Stimulated activated CD4-positive, alpha-beta T cell treated with anti-CD3 and anti-CD28 coated beads, Interleukin-4, amount 100 ng/mL, for 1 hour (primary cell): ENCODE results near the gene ALK.

Experiments
- DNase-seq: peaks from one replicate; pipeline ENCODE4 v3.0.0-alpha.2; 2020

ALK gene

DNA sequence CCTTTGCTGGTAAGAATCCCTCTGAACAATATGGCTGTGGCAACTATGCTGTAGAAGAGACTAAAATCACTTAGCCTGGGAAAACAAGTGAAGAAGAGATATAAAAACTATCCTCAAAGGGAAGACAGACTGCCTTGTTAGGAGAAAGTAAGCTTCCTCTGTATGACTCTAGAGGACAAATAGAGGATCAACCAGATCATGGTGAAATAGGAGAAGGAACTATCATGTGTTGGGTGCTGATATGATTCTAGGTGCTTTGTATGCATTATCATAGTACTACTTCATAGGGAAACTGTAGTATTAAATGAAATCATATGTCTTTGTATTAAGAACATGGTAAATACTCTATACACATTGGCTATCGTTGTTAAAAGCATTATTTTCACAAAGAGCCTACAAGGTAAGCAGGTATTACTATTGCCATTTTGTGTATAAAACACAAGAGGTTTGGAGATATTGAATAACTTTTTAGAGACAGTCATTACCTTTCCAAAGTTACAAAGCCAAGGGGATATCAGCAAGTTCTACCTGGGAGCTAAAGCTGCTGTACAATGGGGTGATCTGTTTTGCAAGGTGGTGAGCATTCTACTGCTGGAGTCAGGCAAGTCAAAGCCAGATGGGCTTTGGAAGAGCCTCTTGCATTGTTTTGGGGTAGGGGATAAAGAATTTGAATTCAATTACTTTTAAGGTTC is 402.6 kb downstream of the ALK start:
- DNase-seq: no peak

GRCh38 chr2:29518010-29518409 is 403.4 kb downstream of the ALK start:
- no peak for DNase-seq

GRCh38 chr2:29517413-29517812 is 404.0 kb downstream of the ALK start:
- no peak for DNase-seq

GRCh38 chr2:29516767-29517166 is 404.6 kb downstream of the ALK start:
- no peak for DNase-seq

- no peak for DNase-seq
Measured at GRCh38 chr2:29509878-29510277, 411.5 kb downstream of the ALK start.

- no peak for DNase-seq
Measured at GRCh38 chr2:29509397-29509796, 412.0 kb downstream of the ALK start.

DNA sequence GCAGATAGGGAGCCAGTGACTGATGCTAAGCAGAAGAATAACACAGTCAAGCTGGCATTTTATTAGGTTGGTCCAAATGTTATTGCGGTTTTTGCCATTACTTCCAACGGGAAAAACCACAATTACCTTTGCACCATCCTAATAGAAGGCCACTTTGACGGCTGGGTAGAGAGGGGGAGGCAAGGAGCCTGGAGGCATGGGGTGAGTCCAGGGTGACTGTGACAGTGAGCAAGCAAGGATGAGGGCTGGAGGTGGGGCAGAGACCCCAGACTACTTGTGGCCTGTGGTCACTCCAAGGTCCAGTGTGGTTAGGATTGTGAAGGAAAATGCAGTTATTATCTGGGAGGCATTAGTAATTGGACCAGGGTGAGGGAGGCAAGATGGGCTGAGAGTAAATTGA is 416.6 kb downstream of the ALK start:
- no peak for DNase-seq

DNA sequence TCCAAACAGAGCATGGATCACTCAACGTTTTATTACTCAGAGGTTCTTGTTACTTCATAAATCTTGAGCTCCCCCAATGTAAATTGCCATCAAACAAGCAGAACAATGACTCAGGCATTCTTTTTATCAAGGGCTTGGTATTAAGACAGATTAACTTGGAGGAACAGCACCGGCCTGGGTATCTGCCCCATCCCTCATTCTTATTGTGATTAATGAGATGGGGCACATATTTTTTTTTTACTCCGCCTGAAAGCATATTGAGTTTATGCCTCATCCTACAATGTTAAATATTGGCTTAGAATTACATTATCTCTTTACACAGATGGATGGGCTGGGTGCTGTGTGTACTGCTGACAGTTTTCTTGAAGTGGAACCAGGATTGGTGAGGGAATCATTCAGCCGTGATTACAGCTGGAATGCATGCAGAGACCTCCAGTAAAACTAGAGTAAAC is 418.9 kb downstream of the ALK start:
- DNase-seq: no peak

GRCh38 chr2:29497375-29497774 is 424.0 kb downstream of the ALK start:
- no peak for DNase-seq

DNA sequence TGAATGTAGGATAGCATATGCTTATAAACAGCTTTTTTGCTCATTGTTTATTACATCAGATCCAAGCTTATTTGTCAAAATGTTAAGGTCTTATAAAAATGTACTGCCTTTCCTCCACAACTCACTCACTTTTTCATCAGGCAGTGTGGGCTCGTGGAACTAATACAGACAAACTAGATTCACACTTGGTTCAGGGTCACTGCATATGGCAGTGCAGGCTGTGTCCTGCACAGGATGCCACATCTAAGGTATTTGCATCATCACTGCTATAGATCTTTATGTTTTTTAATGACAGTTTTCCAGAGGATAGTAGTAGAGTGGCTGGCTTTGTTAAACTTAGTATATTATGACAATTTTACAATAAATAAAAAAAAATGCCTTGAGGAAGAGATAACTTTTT is 425.2 kb downstream of the ALK start:
- DNase-seq: no peak

- DNase-seq: no peak
Measured at GRCh38 chr2:29495536-29496060, 425.8 kb downstream of the ALK start.

GRCh38 chr2:29495068-29495467 is 426.3 kb downstream of the ALK start:
- no peak for DNase-seq

- DNase-seq: no peak
Measured at GRCh38 chr2:29492701-29493100, 428.7 kb downstream of the ALK start.

DNA sequence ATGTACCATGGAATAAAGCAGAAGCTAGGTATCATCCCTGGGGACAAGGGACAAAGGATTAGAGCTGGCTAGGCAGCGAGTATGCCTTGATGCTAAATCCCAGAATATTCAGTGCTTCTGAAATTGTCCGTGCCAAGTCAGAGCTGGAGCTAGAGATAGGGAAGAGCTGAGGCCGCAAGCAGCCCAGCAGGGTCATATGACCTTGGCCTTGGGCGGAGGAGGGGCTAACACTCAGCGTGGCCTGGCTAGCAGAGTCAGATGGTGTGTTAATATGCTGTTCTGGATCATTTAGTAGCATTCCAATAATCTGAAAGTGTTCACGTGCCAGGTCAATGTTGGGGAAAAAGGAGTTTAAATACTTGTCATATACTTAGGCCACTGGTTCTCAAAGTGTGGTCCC is 431.3 kb downstream of the ALK start:
- DNase-seq: no peak

DNA sequence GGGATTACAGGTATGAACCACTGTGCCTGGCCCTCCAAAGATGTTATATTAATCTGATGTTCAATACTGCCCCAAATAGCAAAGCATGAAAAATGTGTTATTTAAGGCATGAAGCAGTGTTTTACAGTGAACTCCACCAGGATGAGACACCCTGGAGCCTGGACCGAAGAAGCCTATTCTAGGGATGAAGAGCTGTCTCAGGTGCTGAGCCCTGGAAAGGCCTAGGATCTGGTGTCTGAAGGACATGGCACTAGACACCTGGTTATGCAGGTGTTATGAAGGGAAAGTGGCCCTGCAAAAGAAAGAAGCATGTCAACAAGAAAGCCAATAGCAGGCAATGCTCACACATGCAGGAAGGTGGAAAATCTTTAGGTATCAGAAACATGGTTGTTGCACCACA is 431.8 kb downstream of the ALK start:
- no peak for DNase-seq

DNA sequence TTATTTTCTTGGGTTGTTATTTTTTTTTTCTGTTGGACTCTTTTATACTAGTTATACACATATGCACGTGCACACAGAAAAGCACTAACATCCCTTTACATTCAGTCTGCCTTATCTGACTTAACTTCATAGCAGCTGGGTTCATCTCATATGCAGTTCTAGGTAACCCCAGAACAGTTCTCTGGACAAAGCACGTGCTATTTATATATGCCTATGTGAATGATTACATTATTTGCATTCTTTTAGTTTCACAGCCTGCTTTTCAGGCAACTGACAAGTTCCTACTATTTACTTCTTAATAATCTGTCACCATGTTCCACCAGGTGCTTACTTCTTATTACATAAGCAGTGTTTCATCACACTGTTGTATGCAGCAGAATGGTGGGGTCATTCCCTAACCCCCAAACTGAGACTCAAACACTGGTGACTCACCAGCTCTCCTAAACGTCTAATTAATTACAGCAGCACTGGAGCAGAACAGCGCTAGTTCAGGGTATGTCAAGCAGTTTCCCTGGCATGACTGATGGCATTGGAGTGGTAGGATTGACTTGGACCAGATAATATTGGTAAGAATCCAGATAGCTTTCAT is 433.3 kb downstream of the ALK start:
- DNase-seq: no peak

GRCh38 chr2:29485631-29486030 is 435.8 kb downstream of the ALK start:
- DNase-seq: no peak

GRCh38 chr2:29485117-29485516 is 436.3 kb downstream of the ALK start:
- no peak for DNase-seq

DNA sequence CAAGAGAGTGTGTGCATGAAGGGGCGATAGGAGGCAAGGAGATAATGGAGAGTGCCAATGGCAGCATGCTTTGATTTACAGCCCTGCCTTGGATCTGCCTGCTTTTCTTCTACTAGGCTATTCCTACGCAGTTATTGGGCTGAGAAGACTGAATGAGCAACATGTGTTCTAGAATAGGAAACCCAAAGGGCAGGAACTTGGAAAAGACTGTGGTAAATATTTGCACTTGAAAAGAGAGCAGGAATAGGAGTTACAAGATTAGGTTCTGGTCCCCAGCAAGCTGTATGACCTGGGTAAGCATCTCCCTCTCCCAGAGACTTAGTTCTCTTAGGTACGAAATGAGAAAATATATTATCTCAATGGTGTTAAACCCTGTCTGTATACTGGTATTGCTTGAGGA is 438.5 kb downstream of the ALK start:
- DNase-seq: no peak

DNA sequence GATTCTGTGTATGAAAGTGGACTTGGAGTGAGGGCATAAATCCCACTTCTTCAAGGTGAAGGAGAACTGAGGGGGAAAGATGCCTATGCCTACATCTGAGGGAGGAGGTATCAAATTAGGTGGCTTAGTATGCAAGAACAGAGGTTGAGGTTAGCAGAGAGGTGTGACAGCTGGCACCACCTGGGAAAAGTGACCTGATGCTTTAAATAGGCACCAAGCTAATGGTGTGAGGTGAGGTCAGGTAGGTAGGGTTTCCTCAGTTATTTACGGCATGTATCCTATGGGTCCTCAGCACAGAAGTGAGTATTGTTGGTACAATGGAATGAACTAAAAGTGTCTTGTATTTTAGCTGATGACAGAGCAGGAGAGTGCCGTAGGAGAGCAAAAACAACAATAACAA is 439.0 kb downstream of the ALK start:
- DNase-seq: no peak

- DNase-seq: no peak
Measured at GRCh38 chr2:29481313-29481712, 440.1 kb downstream of the ALK start.

GRCh38 chr2:29480426-29480825 is 441.0 kb downstream of the ALK start:
- DNase-seq: no peak

- no peak for DNase-seq
Measured at GRCh38 chr2:29479401-29479800, 442.0 kb downstream of the ALK start.

GRCh38 chr2:29478641-29479040 is 442.7 kb downstream of the ALK start:
- DNase-seq: no peak

DNA sequence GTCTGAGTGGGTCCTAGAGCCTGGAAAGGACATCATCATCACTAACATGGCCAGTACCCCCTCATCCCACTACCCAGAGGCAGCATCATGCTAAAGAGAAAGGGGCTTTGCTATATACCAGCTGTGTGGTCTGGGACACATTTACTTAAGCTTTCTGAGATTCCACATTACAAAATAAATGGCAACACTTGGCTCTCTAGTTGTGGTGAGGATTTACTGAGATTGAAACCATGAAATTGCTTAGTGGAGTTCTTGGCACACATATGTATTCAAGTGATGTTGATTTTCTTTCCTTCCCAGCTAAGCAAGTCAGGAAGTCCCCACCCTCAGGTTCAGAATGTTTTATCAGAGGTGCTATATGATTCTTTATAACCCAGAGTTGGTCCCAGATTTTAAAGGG is 444.2 kb downstream of the ALK start:
- DNase-seq: no peak
